Right atrium auricular region (tissue), 2 donors: ENCODE measurements around the gene DNAH5. TPM values are rescaled to one million over a fixed set of nuclear protein-coding genes. Genes with fewer than 3 reads are reported as not detected.

Experiments used
- DNase-seq: peaks from one replicate; pipeline ENCODE4 v3.0.0-alpha.2; 2019; ENCODE audit warnings: low spot score
- H3K27ac ChIP-seq, 2 donors: fragments of 200-600 bp; sonication (generic); 1 replicate in 1 of 2; 2 replicates in 1 of 2; pipeline ENCODE4 v1.5.1; 2016 to 2019
- H3K27me3 ChIP-seq, 2 donors: fragments of 200-600 bp; sonication (generic); one replicate each; pipeline versions ENCODE4 v1.5.1 to v1.6.0; 2017 to 2019
- H3K36me3 ChIP-seq: fragments of 200-600 bp; sonication (generic); one replicate; pipeline ENCODE4 v1.5.1; 2016
- H3K4me1 ChIP-seq, 2 donors: fragments of 200-600 bp; sonication (generic); one replicate each; pipeline versions ENCODE4 v1.5.1 to v1.6.0; 2017 to 2019
- H3K4me3 ChIP-seq, 2 donors: fragments of 200-600 bp; sonication (generic); 1 replicate in 1 of 2; 2 replicates in 1 of 2; pipeline ENCODE4 v1.5.1; 2017 to 2019; ENCODE audit warnings: mild to moderate bottlenecking in 1 of 2, moderate library complexity in 1 of 2
- H3K9me3 ChIP-seq, 2 donors: fragments of 200-600 bp; sonication (generic); one replicate each; pipeline ENCODE4 v1.5.1; 2019
- CTCF ChIP-seq, 2 donors: fragments of 200-600 bp; sonication (generic); IDR thresholded peaks; one replicate each; pipeline ENCODE4 v1.5.1; 2019; ENCODE audit warnings: antibody characterized with exemption in 2 of 2
- total RNA-seq, 2 donors: library from RNA; depleted of rRNA; stranded (reverse); fragments of >200 nt; gene quantifications; one replicate each; pipeline ENCODE4 v1.1.0, GENCODE V29; 2016

Gene DNAH5
- under 1 TPM in 1 of 2 donors, not detected in 1; 0.08 TPM for total RNA-seq

GRCh38 chr5:13944560-13945199 lies at the start of gene DNAH5:
Gene DNAH5, minus strand, starts transcription at chr5:13944688. Its CDS starts 250 bp downstream, at chr5:13944438.
- Histone ChIP-seq H3K4me1 (no peaks in the 10 kb centered on the region), H3K9me3 (no peaks in the 10 kb centered on the region), H3K36me3 (no peaks in the 10 kb centered on the region), H3K27ac (no peak within 1 kb of the TSS), H3K4me3 (no peak within 1 kb of the TSS), H3K27me3 (no peaks in the 10 kb centered on the region)
- no peak for DNase-seq
- no peak for TF ChIP-seq CTCF (IDR thresholded peaks at IDR 0.05)

GRCh38 chr5:13993926-13994325 lies 49.4 kb upstream of the DNAH5 start:
- Histone ChIP-seq H3K4me3 (no peak overlapping the region), H3K4me1 (no peaks in the 10 kb centered on the region), H3K9me3 (peaks cover 0 to 7% of the 10 kb centered on the region in 2 donors), H3K36me3 (no peaks in the 10 kb centered on the region), H3K27me3 (no peaks in the 10 kb centered on the region), H3K27ac (no peak overlapping the region)
- DNase-seq: no peak
- no peak for TF ChIP-seq CTCF (IDR thresholded peaks at IDR 0.05)

GRCh38 chr5:13992795-13993194 lies 48.3 kb upstream of the DNAH5 start:
- TF ChIP-seq CTCF (IDR thresholded peaks at IDR 0.05): no peak
- DNase-seq: no peak
- no peaks in the 10 kb centered on the region for H3K4me1 ChIP-seq
- no peaks in the 10 kb centered on the region for H3K27me3 ChIP-seq
- H3K27ac ChIP-seq: no peak overlapping the region
- H3K9me3 ChIP-seq: peaks cover 0 to 6% of the 10 kb centered on the region in 2 donors
- H3K36me3 ChIP-seq: no peaks in the 10 kb centered on the region
- no peak overlapping the region for H3K4me3 ChIP-seq

- Histone ChIP-seq H3K4me1 (no peaks in the 10 kb centered on the region), H3K4me3 (no peak overlapping the region), H3K27ac (no peak overlapping the region), H3K9me3 (no peaks in the 10 kb centered on the region), H3K36me3 (no peaks in the 10 kb centered on the region), H3K27me3 (no peaks in the 10 kb centered on the region)
- DNase-seq: no peak
- TF ChIP-seq CTCF (IDR thresholded peaks at IDR 0.05): no peak
Measured at GRCh38 chr5:13991365-13991764, 46.9 kb upstream of the DNAH5 start.

GRCh38 chr5:13990896-13991295 lies 46.4 kb upstream of the DNAH5 start:
- Histone ChIP-seq H3K4me3 (no peak overlapping the region), H3K9me3 (no peaks in the 10 kb centered on the region), H3K36me3 (no peaks in the 10 kb centered on the region), H3K4me1 (no peaks in the 10 kb centered on the region), H3K27me3 (no peaks in the 10 kb centered on the region), H3K27ac (no peak overlapping the region)
- DNase-seq: no peak
- no peak for TF ChIP-seq CTCF (IDR thresholded peaks at IDR 0.05)

GRCh38 chr5:13989832-13990231 lies 45.3 kb upstream of the DNAH5 start:
- no peak for DNase-seq
- H3K4me1 ChIP-seq: no peaks in the 10 kb centered on the region

More at GRCh38 chr5:13989832-13990231, 45.3 kb upstream of the DNAH5 start:
- Histone ChIP-seq H3K36me3 (no peaks in the 10 kb centered on the region), H3K9me3 (no peaks in the 10 kb centered on the region), H3K27me3 (no peaks in the 10 kb centered on the region), H3K4me3 (no peak overlapping the region), H3K27ac (no peak overlapping the region)
- no peak for TF ChIP-seq CTCF (IDR thresholded peaks at IDR 0.05)
